ENCODE measurements around the gene SLC1A6. TPM values are rescaled to one million over a fixed set of nuclear protein-coding genes. Genes with fewer than 3 reads are reported as not detected.
"Not testable (repeated sequence)": the region's sequence is repeated elsewhere in the genome, so short reads cannot be mapped to it uniquely, and the experiment has no call there.

The SLC1A6 gene
- total RNA-seq, 4 donors from 2014 or later = not detected

DNA sequence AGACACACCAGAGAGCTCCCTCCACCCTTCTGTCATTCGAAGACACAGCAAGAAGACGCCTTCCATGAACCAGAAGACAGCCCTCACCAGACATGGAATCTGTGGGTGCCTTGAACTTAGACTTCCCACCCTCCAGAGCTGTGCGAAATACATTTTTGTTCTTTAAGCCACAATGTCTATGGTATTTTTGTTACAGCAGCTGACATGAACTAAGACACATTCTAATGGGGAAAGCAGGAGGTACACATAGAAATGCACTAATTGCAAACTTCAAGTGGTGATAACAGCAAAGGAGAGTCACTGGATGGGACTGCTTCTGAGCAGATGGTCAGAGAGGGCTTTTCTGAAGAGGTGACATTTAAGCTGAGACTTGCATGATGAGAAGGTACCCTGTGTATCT, 22.2 kb downstream of the SLC1A6 start:
- 97% methylated on average over 3 of the region's 3 CpGs; no CpG with 5 or more reads in 1 of the 2 donors for WGBS, 2 donors (ENCODE audit: low coverage in 1 of 2)
- TF ChIP-seq POLR2A (IDR thresholded peaks at IDR 0.05) = no peak
- no peak for TF ChIP-seq POLR2AphosphoS5 (IDR thresholded peaks at IDR 0.05)
- TF ChIP-seq, protein P1, sequence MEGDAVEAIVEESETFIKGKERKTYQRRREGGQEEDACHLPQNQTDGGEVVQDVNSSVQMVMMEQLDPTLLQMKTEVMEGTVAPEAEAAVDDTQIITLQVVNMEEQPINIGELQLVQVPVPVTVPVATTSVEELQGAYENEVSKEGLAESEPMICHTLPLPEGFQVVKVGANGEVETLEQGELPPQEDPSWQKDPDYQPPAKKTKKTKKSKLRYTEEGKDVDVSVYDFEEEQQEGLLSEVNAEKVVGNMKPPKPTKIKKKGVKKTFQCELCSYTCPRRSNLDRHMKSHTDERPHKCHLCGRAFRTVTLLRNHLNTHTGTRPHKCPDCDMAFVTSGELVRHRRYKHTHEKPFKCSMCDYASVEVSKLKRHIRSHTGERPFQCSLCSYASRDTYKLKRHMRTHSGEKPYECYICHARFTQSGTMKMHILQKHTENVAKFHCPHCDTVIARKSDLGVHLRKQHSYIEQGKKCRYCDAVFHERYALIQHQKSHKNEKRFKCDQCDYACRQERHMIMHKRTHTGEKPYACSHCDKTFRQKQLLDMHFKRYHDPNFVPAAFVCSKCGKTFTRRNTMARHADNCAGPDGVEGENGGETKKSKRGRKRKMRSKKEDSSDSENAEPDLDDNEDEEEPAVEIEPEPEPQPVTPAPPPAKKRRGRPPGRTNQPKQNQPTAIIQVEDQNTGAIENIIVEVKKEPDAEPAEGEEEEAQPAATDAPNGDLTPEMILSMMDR (IDR thresholded peaks at IDR 0.05) = no peak
- no peak for TF ChIP-seq EP300 (IDR thresholded peaks at IDR 0.05; ENCODE audit: low read depth)
- Histone ChIP-seq H3K4me3 (no peak overlapping the region), H3K36me3 (no peaks in the 10 kb centered on the region), H3K27ac (no peak overlapping the region), H3K27me3 (peaks cover 12% of the 10 kb centered on the region), H3K9me3 (peaks cover 9 to 17% of the 10 kb centered on the region in 2 donors), H3K4me1 (no peaks in the 10 kb centered on the region)
- intact Hi-C loops (cut with DNase I; ENCODE audit: low total_unique reads) (no loop called here), in situ Hi-C loops (cut with MboI; ENCODE audit: low pct_ligation_motif_present in 1 of 4, low pct_unique_long_range_greater_than_20kb in 1 of 4, low sequenced_read_pairs in 3 of 4) (no loop called here)
- no peak for DNase-seq

DNA sequence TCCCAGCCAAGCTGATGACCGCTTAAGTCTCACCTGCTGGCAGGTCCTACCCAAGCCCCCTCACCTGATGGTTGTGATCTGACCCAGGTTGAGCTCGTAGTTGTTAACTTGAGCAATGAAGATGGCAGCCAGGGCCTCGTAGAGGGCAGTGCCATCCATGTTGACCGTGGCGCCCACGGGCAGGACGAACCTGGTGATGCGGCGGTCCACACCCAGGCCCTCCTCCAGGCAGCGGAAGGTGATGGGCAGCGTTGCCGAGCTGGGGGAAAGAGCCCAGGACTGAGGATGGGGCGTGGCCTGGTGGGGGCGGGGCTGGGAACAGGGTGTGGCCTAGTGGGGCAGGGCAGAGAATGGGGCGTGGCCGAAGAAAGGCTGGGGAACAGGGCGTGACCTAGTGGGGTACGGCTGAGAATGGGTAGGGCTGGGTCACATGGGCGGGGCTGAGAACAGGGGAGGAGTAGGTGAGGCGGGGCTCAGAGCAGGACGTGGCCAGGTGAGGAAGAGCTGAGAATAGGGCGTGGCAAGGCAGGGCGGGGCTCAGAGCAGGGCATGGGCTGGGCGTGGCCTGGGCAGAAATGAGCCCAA, 25.5 kb downstream of the SLC1A6 start:
- in situ Hi-C loops (cut with MboI; ENCODE audit: low pct_ligation_motif_present in 1 of 4, low pct_unique_long_range_greater_than_20kb in 1 of 4, low sequenced_read_pairs in 3 of 4) (no loop called here), intact Hi-C loops (cut with DNase I; ENCODE audit: low total_unique reads) (no loop called here)
- no peak overlapping the region for H3K4me3 ChIP-seq
- no peaks in the 10 kb centered on the region for H3K36me3 ChIP-seq
- peaks cover 12% of the 10 kb centered on the region for H3K27me3 ChIP-seq
- WGBS, 2 donors (ENCODE audit: low coverage in 1 of 2) = 53% methylated on average over 24 of the region's 24 CpGs; no CpG with 5 or more reads in 1 of the 2 donors
- DNase-seq = no peak
- TF ChIP-seq POLR2A (IDR thresholded peaks at IDR 0.05) = no peak
- TF ChIP-seq POLR2AphosphoS5 (IDR thresholded peaks at IDR 0.05) = no peak
- TF ChIP-seq, protein P1 (IDR thresholded peaks at IDR 0.05) = no peak
- TF ChIP-seq EP300 (IDR thresholded peaks at IDR 0.05; ENCODE audit: low read depth) = no peak
- H3K9me3 ChIP-seq = peaks cover 3 to 8% of the 10 kb centered on the region in 2 donors
- H3K4me1 ChIP-seq = no peaks in the 10 kb centered on the region
- no peak overlapping the region for H3K27ac ChIP-seq

DNA sequence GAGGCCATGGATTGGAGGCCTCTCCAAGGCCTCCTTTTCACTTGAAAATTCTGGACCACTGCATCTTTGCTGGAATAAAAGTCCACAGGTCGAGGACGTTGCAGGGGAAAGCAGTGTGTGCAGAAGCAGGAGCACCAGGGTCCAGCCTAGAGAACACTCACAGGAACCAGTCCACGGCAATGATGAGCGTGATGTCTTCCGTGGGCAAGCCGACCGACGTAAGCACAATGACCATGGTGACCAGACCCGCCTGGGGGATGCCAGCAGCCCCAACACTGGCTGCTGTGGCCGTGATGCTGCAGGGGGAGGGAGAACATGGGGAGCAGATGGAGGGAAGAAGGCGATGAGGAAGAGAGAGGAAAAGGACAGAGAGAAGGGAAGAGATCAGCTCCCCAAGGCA, 26.9 kb downstream of the SLC1A6 start:
- in situ Hi-C loops (cut with MboI; ENCODE audit: low pct_ligation_motif_present in 1 of 4, low pct_unique_long_range_greater_than_20kb in 1 of 4, low sequenced_read_pairs in 3 of 4) = no loop called here
- no peak for DNase-seq
- Histone ChIP-seq H3K4me1 (no peaks in the 10 kb centered on the region), H3K36me3 (no peaks in the 10 kb centered on the region), H3K4me3 (no peak overlapping the region), H3K27ac (no peak overlapping the region), H3K27me3 (peaks cover 10% of the 10 kb centered on the region), H3K9me3 (no peaks in the 10 kb centered on the region)
- TF ChIP-seq EP300 (IDR thresholded peaks at IDR 0.05; ENCODE audit: low read depth) (no peak), POLR2AphosphoS5 (IDR thresholded peaks at IDR 0.05) (no peak), POLR2A (IDR thresholded peaks at IDR 0.05) (no peak)
- TF ChIP-seq, protein P1 (IDR thresholded peaks at IDR 0.05) = no peak
- intact Hi-C loops (cut with DNase I; ENCODE audit: low total_unique reads) = no loop called here
- WGBS, 2 donors (ENCODE audit: low coverage in 1 of 2) = 79 to 92% methylated on average over 9 to 11 of the region's 11 CpGs

DNA sequence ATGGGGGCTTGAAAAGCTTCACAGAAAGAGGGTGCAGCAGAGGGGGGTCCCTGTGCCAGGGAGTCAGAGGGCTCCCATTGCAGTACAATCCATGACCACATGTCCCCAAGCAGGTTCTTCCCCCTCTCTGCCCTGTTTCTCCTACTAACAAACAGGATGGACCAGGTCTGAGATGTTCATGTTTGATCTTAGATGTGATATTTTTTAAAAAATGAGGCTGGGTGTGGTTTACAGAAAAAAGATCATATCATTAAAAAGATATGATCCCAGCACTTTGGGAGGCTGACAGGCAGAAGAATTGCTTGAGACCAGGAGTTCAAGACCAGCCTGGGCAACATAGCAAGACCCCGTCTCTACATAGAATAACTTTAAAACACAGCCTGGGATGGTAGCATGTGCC, 29.2 kb downstream of the SLC1A6 start:
- no peak overlapping the region for H3K4me3 ChIP-seq
- H3K27ac ChIP-seq = no peak overlapping the region
- peaks cover 9% of the 10 kb centered on the region for H3K27me3 ChIP-seq
- no peaks in the 10 kb centered on the region for H3K36me3 ChIP-seq
- no peaks in the 10 kb centered on the region for H3K4me1 ChIP-seq
- DNase-seq = no peak
- no peak for TF ChIP-seq POLR2AphosphoS5 (IDR thresholded peaks at IDR 0.05)
- no peak for TF ChIP-seq POLR2A (IDR thresholded peaks at IDR 0.05)
- in situ Hi-C loops (cut with MboI; ENCODE audit: low pct_ligation_motif_present in 1 of 4, low pct_unique_long_range_greater_than_20kb in 1 of 4, low sequenced_read_pairs in 3 of 4) = no loop called here
- no peaks in the 10 kb centered on the region for H3K9me3 ChIP-seq
- WGBS, 2 donors (ENCODE audit: low coverage in 1 of 2) = 92 to 100% methylated on average over 1 of the region's 1 CpG
- intact Hi-C loops (cut with DNase I; ENCODE audit: low total_unique reads) = no loop called here

- Histone ChIP-seq H3K27ac (no peak overlapping the region), H3K4me1 (no peaks in the 10 kb centered on the region), H3K27me3 (peaks cover 9% of the 10 kb centered on the region), H3K4me3 (no peak overlapping the region), H3K36me3 (no peaks in the 10 kb centered on the region), H3K9me3 (no peaks in the 10 kb centered on the region)
- TF ChIP-seq EP300 (IDR thresholded peaks at IDR 0.05; ENCODE audit: low read depth) (no peak), POLR2A (IDR thresholded peaks at IDR 0.05) (no peak), POLR2AphosphoS5 (IDR thresholded peaks at IDR 0.05) (no peak)
- TF ChIP-seq, protein P1 (IDR thresholded peaks at IDR 0.05) = no peak
- in situ Hi-C loops (cut with MboI; ENCODE audit: low pct_ligation_motif_present in 1 of 4, low pct_unique_long_range_greater_than_20kb in 1 of 4, low sequenced_read_pairs in 3 of 4) = no loop called here
- 63 to 68% methylated on average over 3 to 8 of the region's 8 CpGs for WGBS, 2 donors (ENCODE audit: low coverage in 1 of 2)
- intact Hi-C loops (cut with DNase I; ENCODE audit: low total_unique reads) = no loop called here
- DNase-seq = no peak
These were observed 29.8 kb downstream of the SLC1A6 start for GRCh38 chr19:14949876-14950275.

DNA sequence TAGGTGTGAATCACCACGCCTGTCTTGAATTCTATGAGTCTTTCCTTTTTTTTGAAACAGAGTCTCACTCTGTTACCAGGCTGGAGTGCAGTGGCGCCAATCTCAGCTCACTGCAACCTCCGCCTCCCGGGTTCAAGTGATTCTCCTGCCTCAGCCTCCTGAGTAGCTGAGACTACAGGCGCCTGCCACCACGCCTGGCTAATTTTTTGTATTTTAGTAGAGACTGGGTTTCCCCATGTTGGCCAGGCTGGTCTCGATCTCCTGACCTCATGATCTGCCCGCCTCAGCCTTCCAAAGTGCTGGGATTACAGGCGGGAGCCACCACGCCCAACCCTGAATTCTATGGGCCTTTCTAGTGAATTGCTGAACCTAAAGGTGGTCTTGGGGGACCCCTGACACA, 30.3 kb downstream of the SLC1A6 start:
- intact Hi-C loops (cut with DNase I; ENCODE audit: low total_unique reads); H3K27me3 ChIP-seq; H3K4me3 ChIP-seq; H3K4me1 ChIP-seq; H3K9me3 ChIP-seq; DNase-seq; in situ Hi-C loops (cut with MboI; ENCODE audit: low pct_ligation_motif_present in 1 of 4, low pct_unique_long_range_greater_than_20kb in 1 of 4, low sequenced_read_pairs in 3 of 4); H3K36me3 ChIP-seq; H3K27ac ChIP-seq: not testable (repeated sequence)
- 85 to 90% methylated on average over 9 to 10 of the region's 10 CpGs for WGBS, 2 donors (ENCODE audit: low coverage in 1 of 2)

Measured in transverse colon (tissue), 4 donors.